Colonic mucosa (tissue), 4 donors: Measurements from ENCODE around the gene RPS8. TPM values are rescaled to one million over a fixed set of nuclear protein-coding genes. Genes with fewer than 3 reads are reported as not detected.

Source experiments
- DNase-seq: peaks from one replicate; pipeline ENCODE4 v3.0.0-alpha.2; 2020
- H3K27ac ChIP-seq: fragments of 200-600 bp; one replicate; pipeline ENCODE4 v1.8.0; 2021
- H3K27me3 ChIP-seq: fragments of 200-600 bp; one replicate; pipeline ENCODE4 v1.8.0; 2021
- H3K36me3 ChIP-seq: fragments of 200-600 bp; one replicate; pipeline ENCODE4 v1.8.0; 2021
- H3K4me1 ChIP-seq: fragments of 200-600 bp; one replicate; pipeline ENCODE4 v1.8.0; 2021; ENCODE audit warnings: mild to moderate bottlenecking
- H3K4me3 ChIP-seq: fragments of 200-600 bp; one replicate; pipeline ENCODE4 v1.8.0; 2021
- H3K9ac ChIP-seq, 2 donors: one replicate each; pipeline ENCODE4 v1.7.0; 2013; ENCODE audit warnings: control low read depth in 2 of 2, low read depth in 2 of 2, low read length in 2 of 2
- H3K9me3 ChIP-seq: fragments of 200-600 bp; one replicate; pipeline ENCODE4 v1.8.0; 2021
- CTCF ChIP-seq: fragments of 200-600 bp; IDR thresholded peaks from one replicate; pipeline ENCODE4 v1.8.0; 2022; ENCODE audit warnings: antibody characterized with exemption, mild to moderate bottlenecking
- intact Hi-C: fragments of 100-400 bp; cut with DNase I; formaldehyde crosslinking; loops from one replicate; pipeline ENCODE4 v1.14.1; 2022
- total RNA-seq, 2 donors: library from RNA; stranded (reverse); fragmentation: NEBNext Ultra II Directional in 1 of 2; extraction: Animal tissue kit (Norgen Biotek cat#: 25700) in 1 of 2; gene quantifications; one replicate each; pipeline ENCODE4 v1.2.1, GENCODE V29; 2021
- donor health status: healthy.
- donor health status: DM: no; HTN: no; CAD: no.
- donor health status: DM: no; HTN: no; CAD: no.

The RPS8 gene
- total RNA-seq, 2 donors from 2014 or later, result 1,574 to 1,589 TPM

- Histone ChIP-seq H3K27ac (peak within 1 kb of the TSS; percentile 92), H3K9me3 (no peaks in the 10 kb centered on the region), H3K9ac (peak within 1 kb of the TSS; percentile 82 to 99), H3K36me3 (peaks cover 5% of the 10 kb centered on the region), H3K27me3 (no peaks in the 10 kb centered on the region), H3K4me3 (peak within 1 kb of the TSS; percentile 79), H3K4me1 (peaks cover 6% of the 10 kb centered on the region)
- TF ChIP-seq CTCF, result peak; percentile 90
- DNase-seq, result peak; percentile 99
- intact Hi-C loops, result no loop called here
Observed at GRCh38 chr1:44799770-44800584, 24.6 kb downstream of the RPS8 start, which contains the start of gene PLK3. Gene PLK3, plus strand, starts transcription at chr1:44800377. Its CDS starts 87 bp downstream, at chr1:44800464.

DNA sequence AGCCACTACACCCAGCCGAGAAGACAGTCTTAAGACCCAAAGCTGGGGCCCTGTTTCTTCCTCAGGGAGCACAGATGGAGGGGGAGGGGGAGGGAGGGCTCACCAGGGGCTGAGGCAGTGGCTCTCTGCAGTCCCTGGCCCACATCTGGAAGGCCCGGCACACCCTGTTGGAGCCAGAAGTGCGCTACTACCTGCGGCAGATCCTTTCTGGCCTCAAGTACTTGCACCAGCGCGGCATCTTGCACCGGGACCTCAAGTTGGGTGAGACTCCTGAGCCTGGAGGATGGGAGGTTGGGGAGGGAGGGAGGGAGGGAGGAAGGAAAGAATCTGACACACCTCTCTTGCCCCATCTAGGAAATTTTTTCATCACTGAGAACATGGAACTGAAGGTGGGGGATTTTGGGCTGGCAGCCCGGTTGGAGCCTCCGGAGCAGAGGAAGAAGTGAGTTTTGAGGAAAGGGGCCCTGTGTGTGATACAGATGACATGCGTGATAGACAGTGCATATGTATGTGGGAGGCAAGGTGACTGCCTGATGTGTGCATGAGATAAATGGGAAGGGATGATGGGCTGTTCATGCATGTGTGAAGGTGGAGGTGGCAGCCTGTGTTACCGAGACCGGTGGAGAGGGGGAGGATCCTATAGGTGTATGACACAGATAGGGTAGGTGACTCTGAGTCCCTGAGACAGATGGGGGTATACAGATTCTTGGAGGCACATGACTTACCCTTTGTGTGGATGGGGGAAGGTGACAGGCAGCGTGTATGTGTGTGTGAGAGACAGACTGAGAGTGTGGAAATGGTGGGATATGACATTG is 26.4 kb downstream of the RPS8 start:
- H3K9ac ChIP-seq, result peak overlapping the region; percentile 38 to 55
- intact Hi-C loops, result no loop called here
- H3K27me3 ChIP-seq, result no peaks in the 10 kb centered on the region
- H3K4me1 ChIP-seq, result peaks cover 10% of the 10 kb centered on the region
- H3K36me3 ChIP-seq, result peaks cover 13% of the 10 kb centered on the region
- no peak for DNase-seq
- H3K27ac ChIP-seq, result no peak overlapping the region
- TF ChIP-seq CTCF, result no peak
- H3K9me3 ChIP-seq, result no peaks in the 10 kb centered on the region
- peak overlapping the region; percentile 79 for H3K4me3 ChIP-seq

- peaks cover 16% of the 10 kb centered on the region for H3K4me1 ChIP-seq
- TF ChIP-seq CTCF, result no peak
- no peak for DNase-seq
- intact Hi-C loops, result no loop called here
- H3K9me3 ChIP-seq, result no peaks in the 10 kb centered on the region
- H3K4me3 ChIP-seq, result no peak overlapping the region
- H3K27ac ChIP-seq, result no peak overlapping the region
- H3K9ac ChIP-seq, result peak overlapping the region; percentile 16 to 38
- peaks cover 13% of the 10 kb centered on the region for H3K36me3 ChIP-seq
- H3K27me3 ChIP-seq, result no peaks in the 10 kb centered on the region
Observed at GRCh38 chr1:44802306-44803061, 27.1 kb downstream of the RPS8 start.

GRCh38 chr1:44803062-44803311 is 27.6 kb downstream of the RPS8 start:
- H3K27ac ChIP-seq, result no peak overlapping the region
- no peak for TF ChIP-seq CTCF
- no peaks in the 10 kb centered on the region for H3K9me3 ChIP-seq
- intact Hi-C loops, result no loop called here
- no peak overlapping the region for H3K4me3 ChIP-seq
- H3K9ac ChIP-seq, result peak overlapping the region in 1 of 2 donors; percentile 38
- H3K36me3 ChIP-seq, result peaks cover 13% of the 10 kb centered on the region
- no peaks in the 10 kb centered on the region for H3K27me3 ChIP-seq
- peaks cover 21% of the 10 kb centered on the region for H3K4me1 ChIP-seq
- DNase-seq, result no peak
